ENCODE measurements around the gene INPP5A.

The INPP5A gene

DNA sequence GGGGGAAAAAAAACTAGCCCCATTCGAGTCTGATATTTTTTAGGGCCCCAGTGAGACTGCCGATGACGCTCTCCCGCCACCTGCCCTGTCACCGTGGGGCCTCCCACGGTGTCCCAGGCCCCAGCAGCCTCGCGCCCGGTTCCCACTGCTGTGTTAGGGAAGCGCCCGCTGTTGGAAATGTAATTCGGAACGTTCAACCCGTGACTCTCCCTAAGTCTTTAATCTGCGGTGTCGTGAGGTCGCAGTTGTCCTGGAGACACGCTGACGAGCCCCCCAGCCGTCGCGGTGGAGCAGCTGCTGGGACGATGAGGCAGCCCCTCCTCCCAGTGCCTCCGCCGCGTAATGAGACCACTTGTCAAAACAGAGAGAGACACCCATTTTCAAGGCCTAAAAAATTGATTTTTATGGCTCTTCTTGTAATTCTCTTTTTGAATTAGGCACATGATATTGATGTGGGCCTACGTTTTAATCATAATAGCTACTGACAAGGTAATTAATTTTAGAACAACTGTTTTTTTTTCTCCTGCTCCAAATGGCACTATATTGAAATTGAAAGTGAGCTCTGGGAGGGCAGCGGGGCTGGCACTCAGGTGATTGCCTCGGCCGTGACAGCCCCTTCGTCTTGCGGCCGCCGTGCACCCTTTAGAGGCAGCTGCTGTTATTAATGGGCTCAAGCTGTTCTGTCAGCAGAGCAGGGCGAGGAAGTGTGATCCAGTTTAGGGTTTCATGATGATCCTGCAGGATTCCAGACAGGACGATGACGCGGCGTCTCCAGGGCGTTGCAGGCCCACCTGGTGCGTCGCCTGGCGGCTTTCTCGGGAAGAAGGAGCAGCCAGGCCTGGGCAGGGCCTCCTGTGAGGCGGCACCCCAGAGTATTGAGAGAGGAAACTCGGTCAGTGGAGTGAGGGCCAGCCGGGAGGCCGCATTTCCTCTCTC lies 185.1 kb downstream of the INPP5A start:
- Histone ChIP-seq H3K9me3 (replicated peaks; ENCODE audit: insufficient read depth, low read length) (no peaks in the 10 kb centered on the region), H3K4me1 (ENCODE audit: low read length) (no peaks in the 10 kb centered on the region), H3K79me2 (ENCODE audit: low read length) (no peaks in the 10 kb centered on the region), H3K36me3 (replicated peaks; ENCODE audit: insufficient read depth, low read length) (no peaks in the 10 kb centered on the region), H3F3A (ENCODE audit: insufficient read depth, low read length) (no peaks in the 10 kb centered on the region), H3K9me2 (replicated peaks; ENCODE audit: insufficient read depth, low read length) (no peaks in the 10 kb centered on the region), H3K27me3 (replicated peaks; ENCODE audit: insufficient read depth, low read length) (no peaks in the 10 kb centered on the region), H3K9ac (ENCODE audit: low read length) (no peak overlapping the region), H2AFZ (ENCODE audit: low read length) (no peak overlapping the region), H3K27ac (ENCODE audit: low read length) (no peak overlapping the region), H4K20me1 (ENCODE audit: insufficient read depth, low read length) (no peaks in the 10 kb centered on the region), H3K4me2 (ENCODE audit: low read depth, low read length) (no peak overlapping the region), H3K4me3 (ENCODE audit: low read length) (no peak overlapping the region)
- no peak for TF ChIP-seq EZH2phosphoT487 (IDR thresholded peaks at IDR 0.05; ENCODE audit: low read length)
- TF ChIP-seq EZH2 (optimal IDR thresholded peaks at IDR 0.05; ENCODE audit: low read depth, low read length): no peak
- TF ChIP-seq CTCF (IDR thresholded peaks at IDR 0.05; ENCODE audit: low read length): no peak
- no peak for DNase-seq

GRCh38 chr10:132723330-132723970 lies 185.9 kb downstream of the INPP5A start:
- Histone ChIP-seq H2AFZ (ENCODE audit: low read length) (no peak overlapping the region), H3K4me1 (ENCODE audit: low read length) (no peaks in the 10 kb centered on the region), H3K9me3 (replicated peaks; ENCODE audit: insufficient read depth, low read length) (no peaks in the 10 kb centered on the region), H3K4me2 (ENCODE audit: low read depth, low read length) (no peak overlapping the region), H3K4me3 (ENCODE audit: low read length) (no peak overlapping the region), H3K36me3 (replicated peaks; ENCODE audit: insufficient read depth, low read length) (no peaks in the 10 kb centered on the region), H3F3A (ENCODE audit: insufficient read depth, low read length) (no peaks in the 10 kb centered on the region), H3K79me2 (ENCODE audit: low read length) (no peaks in the 10 kb centered on the region), H4K20me1 (ENCODE audit: insufficient read depth, low read length) (no peaks in the 10 kb centered on the region), H3K9ac (ENCODE audit: low read length) (no peak overlapping the region), H3K9me2 (replicated peaks; ENCODE audit: insufficient read depth, low read length) (no peaks in the 10 kb centered on the region), H3K27me3 (replicated peaks; ENCODE audit: insufficient read depth, low read length) (no peaks in the 10 kb centered on the region), H3K27ac (ENCODE audit: low read length) (no peak overlapping the region)
- TF ChIP-seq CTCF (IDR thresholded peaks at IDR 0.05; ENCODE audit: low read length): no peak
- no peak for DNase-seq

- no peaks in the 10 kb centered on the region for H3F3A ChIP-seq (ENCODE audit: insufficient read depth, low read length)
- H3K9ac ChIP-seq (ENCODE audit: low read length): no peak overlapping the region
- H3K4me1 ChIP-seq (ENCODE audit: low read length): no peaks in the 10 kb centered on the region
- H2AFZ ChIP-seq (ENCODE audit: low read length): no peak overlapping the region
- no peak for DNase-seq
- TF ChIP-seq CTCF (IDR thresholded peaks at IDR 0.05; ENCODE audit: low read length) (no peak), EZH2phosphoT487 (IDR thresholded peaks at IDR 0.05; ENCODE audit: low read length) (no peak), EZH2 (optimal IDR thresholded peaks at IDR 0.05; ENCODE audit: low read depth, low read length) (no peak)
- no peaks in the 10 kb centered on the region for H3K36me3 ChIP-seq (replicated peaks; ENCODE audit: insufficient read depth, low read length)
- H3K9me3 ChIP-seq (replicated peaks; ENCODE audit: insufficient read depth, low read length): no peaks in the 10 kb centered on the region
- H4K20me1 ChIP-seq (ENCODE audit: insufficient read depth, low read length): no peaks in the 10 kb centered on the region
- no peak overlapping the region for H3K27ac ChIP-seq (ENCODE audit: low read length)
- H3K79me2 ChIP-seq (ENCODE audit: low read length): no peaks in the 10 kb centered on the region
- no peaks in the 10 kb centered on the region for H3K9me2 ChIP-seq (replicated peaks; ENCODE audit: insufficient read depth, low read length)
- H3K4me3 ChIP-seq (ENCODE audit: low read length): no peak overlapping the region
- H3K27me3 ChIP-seq (replicated peaks; ENCODE audit: insufficient read depth, low read length): no peaks in the 10 kb centered on the region
- no peak overlapping the region for H3K4me2 ChIP-seq (ENCODE audit: low read depth, low read length)
These were observed 186.9 kb downstream of the INPP5A start for GRCh38 chr10:132724446-132724845.
